HUDEP-2 (cell line): ENCODE data around the gene RAMP3.
A peak's percentile ranks its signal among the peaks of the same experiment; 100 is the strongest.

Source experiments
- DNase-seq, 76 experiments: peaks; one replicate each; lab custom pipeline; 2025; ENCODE audit not compliant: unreplicated experiment in 76 of 76; lab: John Stamatoyannopoulos, UW

Gene RAMP3

DNA sequence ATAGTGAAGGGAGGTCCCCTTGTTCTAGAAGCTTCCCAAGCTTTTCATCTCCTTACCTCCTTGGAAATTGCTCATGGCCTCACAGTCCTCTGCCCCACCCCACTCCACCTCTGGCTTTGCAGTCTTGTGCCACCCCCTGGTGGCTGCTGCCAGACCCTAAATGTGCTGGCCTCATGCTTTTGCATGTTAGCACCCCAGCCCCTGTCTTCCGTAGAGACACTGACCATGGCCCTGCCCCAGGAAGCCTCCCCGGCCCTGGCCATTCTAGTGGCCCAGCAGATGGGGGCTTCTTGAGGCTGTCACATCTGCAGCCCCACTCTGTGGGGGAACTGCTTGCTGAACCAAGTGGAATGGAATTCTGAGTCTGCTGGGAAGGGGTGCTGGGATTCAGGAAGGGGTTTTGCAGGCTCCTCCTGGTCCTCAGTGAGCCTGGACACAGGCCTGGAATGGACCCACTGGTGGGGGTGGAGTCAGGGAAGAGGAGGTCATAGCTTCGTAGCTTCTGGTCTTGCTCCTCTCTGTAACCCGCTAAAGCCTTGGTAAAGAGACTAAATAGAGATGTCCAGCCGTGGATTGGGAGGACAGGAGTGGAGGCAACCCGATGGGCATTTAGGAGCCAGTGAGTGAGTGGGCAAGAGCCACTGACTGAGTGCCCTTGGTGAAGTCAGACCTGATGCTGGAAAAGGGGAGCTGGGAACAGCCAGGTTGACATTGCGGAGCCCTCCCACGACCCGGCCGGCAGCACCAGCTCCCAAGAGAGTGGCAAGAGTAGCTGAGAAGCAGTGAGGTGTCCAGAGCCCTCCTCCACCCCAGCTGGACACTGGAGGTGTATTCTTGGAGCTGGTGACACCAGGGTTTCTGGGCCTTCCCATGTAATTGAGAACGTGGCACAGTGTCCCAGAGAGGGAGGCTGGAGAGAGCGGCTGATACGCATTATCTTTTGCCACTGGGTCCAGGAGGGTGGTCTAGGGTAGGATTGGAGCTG, 20.9 kb downstream of the RAMP3 start:
- DNase-seq = peak in 15 of 76 experiments; percentile 2 to 45 (median 9)

DNA sequence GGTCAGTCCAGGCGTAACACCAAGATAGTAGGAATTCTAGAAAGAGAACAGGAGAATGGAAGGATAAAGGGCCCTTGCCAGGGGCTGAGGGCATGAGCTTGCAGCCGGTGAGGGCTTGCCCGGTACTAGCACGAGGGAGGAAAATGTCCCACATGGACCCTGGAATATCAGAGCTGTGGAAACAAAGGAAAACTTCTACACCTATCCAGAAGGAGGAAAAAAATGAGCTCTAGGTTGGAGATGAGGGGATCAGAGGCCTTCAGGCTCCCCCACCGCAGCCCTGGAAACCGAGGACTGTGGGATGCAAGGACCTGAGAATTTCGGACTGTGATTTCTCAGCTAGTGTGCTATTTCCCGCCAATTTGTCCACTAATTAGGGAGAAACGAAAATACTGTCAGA, 22.1 kb downstream of the RAMP3 start:
- no peak for DNase-seq

DNA sequence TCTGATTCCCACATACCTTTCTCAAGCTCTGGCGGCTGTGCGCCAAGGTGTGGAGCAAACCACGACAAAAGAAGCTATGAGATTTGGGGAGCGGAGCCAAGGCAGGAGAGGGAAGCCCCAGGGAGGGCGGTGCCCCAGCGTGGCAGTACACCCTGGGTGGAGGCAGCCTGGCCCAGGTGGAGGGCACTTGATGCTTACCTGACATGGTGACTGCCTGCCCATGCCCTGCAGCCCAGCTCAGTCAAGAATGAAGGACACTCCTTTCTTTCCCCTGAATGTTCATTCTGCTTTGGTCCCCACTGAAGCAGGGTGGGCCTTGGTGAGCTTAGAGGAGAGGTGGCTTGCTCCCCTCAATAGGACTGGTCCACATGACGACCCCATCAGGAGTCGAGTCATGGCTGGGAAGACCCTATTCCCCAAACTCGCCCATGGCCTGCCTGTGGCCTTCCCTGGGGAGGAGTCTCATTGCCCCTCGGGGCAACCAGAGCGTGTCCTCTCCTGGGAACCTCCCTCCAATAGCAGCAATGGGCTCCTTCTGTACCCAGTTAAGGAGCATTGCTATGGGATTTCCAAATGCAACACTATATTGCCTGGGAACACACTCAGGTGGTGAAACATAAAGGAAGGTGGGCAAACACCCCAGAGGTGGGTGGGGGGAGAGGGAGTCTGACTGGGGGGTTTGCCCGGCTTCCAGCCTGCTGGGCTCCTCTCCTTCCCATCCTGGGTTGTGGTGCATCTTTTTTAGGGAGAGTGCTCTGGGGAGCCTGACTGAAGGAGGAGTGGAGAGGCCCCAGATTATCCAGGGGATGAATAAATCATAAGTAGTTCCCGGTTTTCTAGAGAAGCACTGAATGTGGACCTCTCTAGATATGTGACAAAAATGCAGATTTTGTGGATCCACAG, 22.7 kb downstream of the RAMP3 start:
- DNase-seq = no peak

DNA sequence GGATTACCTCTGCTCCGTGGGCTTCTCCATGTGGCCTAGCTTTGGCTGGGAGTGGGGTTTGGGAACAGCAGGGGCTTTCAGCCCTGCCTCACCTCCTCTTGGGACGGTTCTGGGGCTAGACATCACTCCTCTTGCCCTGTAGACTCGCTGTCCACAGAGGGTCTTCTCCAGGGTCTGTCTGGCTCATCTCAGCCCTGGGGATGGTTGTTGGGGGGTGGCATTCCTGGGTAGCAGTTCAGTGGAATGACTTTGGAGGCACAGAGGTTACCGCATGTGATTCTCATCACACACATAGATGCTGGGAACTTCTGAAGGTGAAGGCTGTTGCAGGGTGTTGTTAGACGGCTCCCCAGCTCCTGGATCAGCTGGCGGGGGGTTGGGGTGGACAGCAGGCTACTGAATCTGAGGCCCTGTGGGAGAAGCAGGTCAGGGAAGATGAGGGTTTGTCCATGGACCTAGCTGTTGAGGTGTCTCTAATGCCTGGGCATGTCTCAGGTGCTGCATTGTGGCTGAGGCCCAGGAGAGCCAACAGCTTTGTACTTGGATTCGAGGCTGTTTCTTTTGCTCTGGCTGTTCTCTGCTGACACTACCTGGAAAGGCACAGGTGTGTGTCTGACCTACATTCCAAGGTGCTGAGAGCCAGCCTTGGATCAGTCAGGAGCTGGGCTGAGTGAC, 23.8 kb downstream of the RAMP3 start:
- DNase-seq = no peak

DNA sequence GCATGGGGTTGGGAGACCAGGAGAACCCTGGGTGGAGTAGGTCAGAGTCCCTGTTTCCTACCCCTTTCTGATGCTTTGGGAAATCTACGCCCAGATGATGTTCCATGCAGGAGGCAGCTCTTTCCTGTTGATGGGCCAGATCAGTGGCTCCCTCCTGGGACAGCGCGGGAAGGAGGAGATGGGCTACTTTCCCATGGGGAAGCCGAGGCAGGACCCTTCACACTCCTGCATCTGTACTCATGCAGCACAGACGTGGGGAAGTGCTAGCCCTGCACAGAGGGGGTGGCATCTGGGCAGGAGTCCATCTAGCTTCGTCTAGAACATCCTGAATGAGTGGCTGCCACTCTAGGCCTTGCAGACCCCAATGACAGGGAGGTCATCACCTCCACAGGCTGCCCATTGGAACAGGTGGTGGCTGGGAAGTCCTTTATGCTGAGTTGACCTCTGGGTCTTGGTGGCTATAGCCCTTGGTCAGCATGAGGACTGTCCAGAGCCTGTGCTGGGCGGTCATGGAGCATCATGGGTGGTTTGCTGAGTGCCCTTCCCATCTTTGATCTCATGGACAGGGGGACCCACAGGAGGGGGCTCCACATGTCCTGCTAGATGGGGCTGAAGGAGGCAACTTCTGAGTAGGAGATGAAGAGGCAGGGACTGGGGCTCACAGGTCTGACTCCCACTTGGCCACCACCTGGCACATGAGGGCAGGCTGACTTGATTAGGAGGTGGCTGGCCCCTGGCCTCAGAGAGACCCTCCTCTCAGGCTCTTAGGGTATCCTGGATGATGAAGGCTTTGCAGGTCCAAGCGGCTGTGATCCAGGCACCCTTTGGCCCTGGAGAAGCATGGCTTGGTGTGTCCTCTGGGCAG, 24.6 kb downstream of the RAMP3 start:
- DNase-seq = no peak

DNA sequence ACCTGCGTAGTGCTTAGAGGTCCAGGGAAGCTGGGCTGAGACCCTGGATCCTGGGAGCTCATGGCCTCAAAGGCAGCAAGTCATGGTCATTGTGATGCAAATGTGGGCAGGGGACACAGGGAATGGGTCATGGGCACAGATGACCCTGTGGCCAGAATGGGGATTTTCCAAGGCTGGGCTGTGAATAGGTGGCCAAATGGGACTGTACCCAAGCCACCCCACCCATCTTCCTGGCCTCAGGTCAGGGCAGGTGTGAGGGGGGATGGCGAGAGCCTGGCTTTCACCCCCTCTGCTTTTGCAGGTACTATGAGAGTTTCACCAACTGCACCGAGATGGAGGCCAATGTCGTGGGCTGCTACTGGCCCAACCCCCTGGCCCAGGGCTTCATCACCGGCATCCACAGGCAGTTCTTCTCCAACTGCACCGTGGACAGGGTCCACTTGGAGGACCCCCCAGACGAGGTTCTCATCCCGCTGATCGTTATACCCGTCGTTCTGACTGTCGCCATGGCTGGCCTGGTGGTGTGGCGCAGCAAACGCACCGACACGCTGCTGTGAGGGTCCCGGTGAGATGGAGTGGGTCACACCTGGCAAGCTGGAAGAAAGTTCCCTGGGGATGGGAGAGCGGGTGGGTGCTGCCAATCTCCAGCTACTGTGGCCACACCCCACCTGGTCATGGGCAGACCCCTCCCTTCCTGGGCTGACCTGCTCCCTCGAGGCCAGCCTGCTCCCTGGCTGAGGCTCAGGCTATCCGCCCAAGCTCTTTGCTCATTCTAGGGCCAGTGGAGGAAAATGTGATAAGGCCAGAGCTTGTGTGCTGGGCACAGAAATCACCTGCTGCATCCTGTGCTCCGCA, 25.5 kb downstream of the RAMP3 start:
- no peak for DNase-seq

DNA sequence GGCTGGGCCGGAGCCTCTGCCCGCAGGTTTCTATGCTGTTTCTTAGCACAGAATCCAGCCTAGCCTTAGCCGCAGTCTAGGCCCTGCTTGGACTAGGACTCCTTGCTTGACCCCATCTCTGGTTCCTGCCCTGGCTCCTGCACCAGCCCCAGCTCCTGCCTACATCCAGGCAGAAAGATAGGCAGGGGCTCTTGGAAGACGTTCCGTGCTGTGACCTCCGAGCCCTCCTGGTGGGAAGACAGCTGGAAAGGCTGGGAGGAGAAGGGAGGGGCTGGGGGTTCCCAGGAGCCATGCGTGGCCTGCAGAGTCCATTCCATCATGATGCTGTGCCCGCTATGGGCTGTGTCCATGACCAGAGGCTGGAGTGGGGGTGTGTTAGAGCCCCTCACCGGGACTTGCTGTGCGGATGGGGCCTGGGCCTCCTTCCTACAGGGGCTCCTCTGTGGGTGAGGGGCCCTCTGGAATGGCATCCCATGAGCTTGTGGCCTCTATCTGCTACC, 26.2 kb downstream of the RAMP3 start:
- DNase-seq = no peak

DNA sequence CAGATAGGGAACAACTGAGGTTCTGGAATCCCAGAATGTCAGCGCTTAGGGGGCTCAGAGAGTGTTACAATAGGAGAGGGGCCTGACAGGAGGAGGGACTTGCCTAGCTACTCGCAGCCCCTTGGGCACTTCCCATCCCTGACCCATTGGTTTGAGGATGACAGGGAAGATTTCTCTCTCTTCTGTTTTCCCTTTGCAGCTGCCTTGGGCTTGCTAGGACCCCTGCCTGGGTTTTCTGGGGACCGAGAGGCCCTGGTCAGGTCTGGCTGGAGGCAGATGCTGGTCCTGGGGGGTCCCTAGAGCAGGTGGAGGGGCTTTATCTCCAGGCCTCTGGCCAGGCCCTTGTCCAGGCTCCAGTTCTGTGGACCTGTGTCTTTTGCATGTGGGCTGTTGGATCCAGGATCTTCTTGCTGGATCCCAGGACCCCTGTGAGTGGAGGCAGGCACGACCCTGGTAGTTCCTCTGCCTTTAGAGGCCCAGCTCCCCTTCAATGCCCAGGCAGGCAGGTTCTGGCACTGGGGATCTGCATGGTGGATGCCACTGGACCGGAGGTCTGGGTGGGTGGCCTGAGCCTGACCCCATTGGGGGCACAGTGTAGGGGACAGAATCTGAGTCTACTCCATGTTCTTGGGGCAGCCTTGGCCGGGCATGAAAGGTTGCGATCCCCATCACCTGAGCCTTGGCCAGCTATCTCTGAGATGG, 26.9 kb downstream of the RAMP3 start:
- no peak for DNase-seq

DNA sequence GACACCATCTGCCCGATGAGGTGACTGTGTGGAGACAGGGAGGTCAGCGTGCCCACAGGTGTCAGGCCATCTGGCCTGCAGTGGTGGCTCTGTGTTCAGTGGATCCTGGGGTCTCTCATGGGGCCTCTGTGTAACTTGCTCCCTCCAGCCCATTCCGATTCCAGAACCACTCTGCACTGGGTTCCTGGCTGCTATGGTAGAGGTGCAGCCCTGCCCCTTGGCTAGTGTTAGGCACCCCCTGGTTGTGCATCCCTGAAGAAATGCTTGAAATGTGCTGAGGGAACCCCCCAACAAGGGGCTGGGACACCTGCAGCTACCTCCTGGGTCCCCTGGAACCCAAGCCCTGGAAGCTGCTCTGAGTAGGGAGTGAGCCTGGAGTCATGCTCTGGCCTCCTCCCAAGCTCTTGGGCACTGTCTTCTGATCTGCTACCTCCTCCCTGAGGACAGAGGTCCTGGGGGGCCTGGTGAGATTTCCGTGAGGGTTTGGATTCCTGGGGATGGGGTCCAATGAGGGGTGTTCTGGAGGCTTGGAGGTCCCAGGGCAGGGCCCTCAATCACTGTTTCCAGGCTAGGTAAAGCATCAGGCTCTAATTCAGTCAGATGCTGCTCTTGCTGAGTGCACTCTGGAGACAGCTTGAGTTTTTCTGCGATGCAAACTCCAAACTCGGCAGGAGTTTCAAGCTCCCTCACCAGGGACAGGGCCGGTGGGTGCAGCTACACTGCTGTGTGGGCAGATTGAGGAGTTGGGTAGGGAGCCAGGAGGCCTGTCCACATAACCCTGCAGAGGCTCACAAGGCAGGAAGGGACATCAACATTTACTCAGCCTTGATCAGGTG, 27.7 kb downstream of the RAMP3 start:
- no peak for DNase-seq

DNA sequence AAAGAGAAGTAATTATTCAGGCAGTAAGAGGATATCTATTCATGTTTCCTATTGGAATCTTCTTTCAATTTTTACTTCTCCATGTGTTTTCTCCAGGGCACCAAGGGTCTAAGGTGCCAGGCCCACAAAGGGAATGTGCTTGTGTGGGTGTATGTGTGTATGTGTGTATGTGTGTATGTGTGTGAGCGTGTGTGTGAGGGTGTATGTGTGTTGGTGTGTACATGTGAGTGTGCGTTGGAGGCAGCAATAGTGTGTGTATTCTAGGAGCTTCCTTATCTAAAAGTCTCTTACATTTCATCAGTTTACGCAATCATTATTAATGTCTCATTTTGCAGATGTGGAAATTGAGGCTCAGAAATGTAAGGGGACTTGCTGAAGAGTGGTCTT, 28.3 kb downstream of the RAMP3 start:
- no peak for DNase-seq

DNA sequence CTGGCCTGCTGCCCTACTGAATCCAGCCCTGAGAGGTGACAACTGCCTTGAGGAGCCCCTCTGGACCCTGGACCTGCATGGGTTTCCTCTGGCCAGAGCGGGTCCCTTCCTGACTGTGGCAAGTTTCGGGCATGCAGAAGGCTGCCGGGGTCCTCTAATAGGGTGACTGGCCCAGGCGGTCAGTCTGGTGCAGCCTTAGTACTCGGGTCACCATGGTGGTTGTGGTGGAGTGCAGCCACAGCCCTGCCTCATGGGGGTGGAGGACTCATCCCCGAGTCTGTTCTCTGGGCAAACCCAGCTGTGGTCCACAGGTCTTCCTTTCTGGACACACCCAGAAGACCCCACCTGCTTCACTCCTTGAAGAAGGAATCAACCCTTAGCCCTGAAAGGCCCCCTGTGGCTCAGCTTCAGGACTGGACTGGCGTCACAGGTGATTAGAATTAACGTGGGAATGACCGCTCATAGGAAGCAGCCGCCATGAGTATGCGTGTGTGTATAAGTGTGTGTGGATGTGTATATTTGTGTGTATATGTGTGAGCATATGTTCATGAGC, 28.7 kb downstream of the RAMP3 start:
- DNase-seq = no peak

DNA sequence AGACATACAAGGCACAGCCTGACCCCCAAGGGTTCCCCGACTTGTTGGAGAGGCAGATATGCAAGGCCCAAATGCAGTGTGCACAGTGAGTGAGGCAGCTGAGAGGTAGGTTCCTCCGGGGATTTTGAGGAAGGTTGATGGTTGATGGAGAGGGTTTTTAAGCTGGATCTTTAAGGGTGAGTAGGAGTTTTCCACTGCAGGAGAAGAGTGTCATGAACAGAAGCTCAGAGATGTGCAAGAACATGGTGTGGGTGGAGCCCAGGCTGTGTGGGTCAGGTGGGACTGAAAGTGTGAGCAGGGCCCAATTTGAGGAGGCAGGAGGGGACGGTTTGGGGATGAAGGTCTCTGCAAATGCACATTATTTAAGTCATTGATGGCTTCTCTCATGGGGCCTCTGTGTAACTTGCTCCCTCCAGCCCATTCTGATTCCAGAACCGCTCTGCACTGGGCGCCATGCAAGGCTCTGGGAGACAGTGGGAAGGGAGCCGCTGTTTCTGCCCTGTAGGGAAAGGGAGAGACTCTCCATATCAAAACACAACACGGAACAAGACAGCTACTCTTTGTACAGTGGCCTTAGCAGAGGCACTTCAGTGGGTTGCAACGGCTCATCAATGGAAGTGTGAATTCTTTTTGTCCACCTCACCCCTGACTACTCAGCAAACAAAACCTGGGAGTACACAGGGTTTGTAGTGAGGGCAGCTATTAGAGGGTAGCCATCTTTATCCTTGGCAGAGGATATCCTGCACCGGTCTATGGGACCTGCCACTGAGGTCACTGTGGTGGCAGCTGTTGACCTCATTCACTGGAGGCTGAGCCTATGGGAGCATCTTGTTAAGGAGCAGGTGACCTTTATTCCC, 29.7 kb downstream of the RAMP3 start:
- DNase-seq = no peak

DNA sequence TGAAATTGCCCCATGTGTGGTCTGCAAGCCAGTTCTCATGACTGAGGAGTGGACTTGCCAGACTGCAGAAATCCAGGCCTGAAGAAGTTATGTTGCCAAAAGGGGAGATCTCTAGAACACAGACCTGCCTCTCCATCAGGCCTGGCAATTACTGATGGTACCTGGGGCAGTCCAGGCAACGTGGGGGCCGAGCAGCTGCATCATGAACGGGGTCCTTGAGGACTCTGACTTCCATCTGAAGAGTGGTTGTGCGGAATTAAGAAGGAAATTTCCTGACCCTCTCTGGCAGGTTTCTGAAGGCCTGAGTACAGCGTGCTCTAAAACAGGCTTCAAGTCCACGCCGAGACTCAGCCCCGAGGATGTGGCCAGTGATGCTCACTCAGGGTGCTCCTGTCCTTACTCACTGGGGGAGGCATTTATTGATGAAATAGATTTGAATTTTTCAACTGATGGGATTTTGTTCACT, 30.4 kb downstream of the RAMP3 start:
- no peak for DNase-seq

DNA sequence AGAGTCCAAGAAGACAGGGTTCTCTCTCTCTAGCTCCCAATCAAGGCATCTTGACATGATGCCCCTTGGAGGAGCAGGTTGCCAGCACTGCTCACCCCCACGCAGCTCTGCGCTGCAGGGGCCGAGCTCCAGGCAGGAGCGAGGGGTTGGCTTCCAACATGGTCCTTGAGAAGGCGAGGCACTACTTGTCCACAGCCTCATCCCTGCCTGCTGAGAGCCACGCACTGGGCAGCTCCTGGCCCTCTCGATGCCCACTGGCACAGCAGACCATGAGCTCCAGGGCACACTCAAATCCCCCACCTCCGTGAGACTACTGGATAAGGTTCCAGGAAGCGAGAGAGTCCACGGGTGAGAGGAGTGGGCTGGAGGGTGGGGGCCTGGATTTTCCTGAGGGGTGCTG, 31.1 kb downstream of the RAMP3 start:
- DNase-seq = no peak

DNA sequence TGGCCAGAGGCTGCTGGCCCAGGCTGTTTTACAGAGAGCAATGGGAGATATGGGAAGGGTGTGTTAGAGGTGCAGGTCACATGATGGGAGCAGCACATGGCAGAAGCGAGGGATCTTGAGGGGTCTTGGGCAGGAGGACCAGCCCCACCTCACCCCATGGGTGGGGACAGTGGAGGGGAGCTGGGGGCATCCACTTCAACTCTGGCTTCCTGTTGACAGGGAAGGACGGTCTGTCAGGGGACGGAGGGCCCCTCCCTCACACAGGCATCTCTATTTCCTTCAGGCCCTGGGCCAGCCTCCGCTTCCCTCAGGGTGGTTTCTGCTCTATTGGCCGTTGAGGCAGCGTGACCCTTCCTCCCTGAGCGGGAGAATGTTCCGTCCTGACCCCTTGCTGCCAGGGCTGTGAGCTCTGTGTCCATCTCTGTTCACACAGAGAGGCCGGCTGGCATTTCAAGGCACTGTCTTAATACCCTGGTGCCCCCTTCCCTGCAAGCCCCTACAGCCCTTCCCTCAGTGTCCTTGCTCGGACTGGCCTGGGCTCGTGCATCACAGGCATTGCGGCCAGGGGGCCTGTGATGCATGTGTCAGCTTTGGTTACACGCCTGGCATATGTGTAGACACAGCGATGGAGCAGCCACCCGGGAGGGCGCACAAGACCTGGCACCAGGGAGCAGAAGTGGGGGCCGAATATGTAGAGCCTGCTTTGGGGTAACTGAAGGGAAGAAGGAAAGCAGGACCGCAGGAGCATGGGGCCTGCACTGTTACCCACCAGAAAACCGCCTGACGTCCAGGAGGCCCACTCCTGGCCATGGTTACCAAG, 31.8 kb downstream of the RAMP3 start:
- DNase-seq = no peak
